Activated T-cell treated with anti-CD3 and anti-CD28 coated beads, Interleukin-2, amount 50 U/mL, for 72 hours (primary cell): Measurements from ENCODE around the gene KDM4C. TPM values are rescaled to one million over a fixed set of nuclear protein-coding genes. Genes with fewer than 3 reads are reported as not detected.
A peak's percentile ranks its signal among the peaks of the same experiment; 100 is the strongest.

Experiments
- ATAC-seq, 2 donors: fragments of 150-1000 bp; cut with Tn5 transposase; replicated peaks in 1 of 2; 2 replicates each; pipeline ENCODE4 v1.10.0; 2021; ENCODE audit warnings: moderate library complexity in 2 of 2, mild to moderate bottlenecking in 1 of 2
- DNase-seq, 2 donors: peaks; one replicate each; pipeline ENCODE4 v3.0.0; 2021 to 2022; ENCODE audit warnings: mixed read lengths in 1 of 2
- H3K27ac Mint-ChIP-seq: one replicate; pipeline ENCODE4 v1.8.0; 2022; ENCODE audit warnings: mild to moderate bottlenecking, moderate library complexity, mixed read lengths
- H3K27me3 Mint-ChIP-seq: one replicate; pipeline ENCODE4 v1.8.0; 2022; ENCODE audit warnings: low read depth, mixed read lengths
- H3K36me3 Mint-ChIP-seq, 2 donors: one replicate each; pipeline ENCODE4 v1.8.0; 2022; ENCODE audit warnings: mixed read lengths in 2 of 2, mild to moderate bottlenecking in 1 of 2; ENCODE audit not compliant: insufficient read depth in 2 of 2
- H3K4me1 Mint-ChIP-seq: one replicate; pipeline ENCODE4 v1.8.0; 2022; ENCODE audit warnings: low read depth, mixed read lengths
- H3K4me3 Mint-ChIP-seq, 2 donors: one replicate each; pipeline ENCODE4 v1.8.0; 2022; ENCODE audit warnings: mild to moderate bottlenecking in 2 of 2, mixed read lengths in 2 of 2, moderate library complexity in 2 of 2
- H3K9me3 Mint-ChIP-seq, 2 donors: one replicate each; pipeline ENCODE4 v1.8.0; 2022; ENCODE audit warnings: mixed read lengths in 2 of 2
- total RNA-seq, 2 donors: library from RNA; stranded (reverse); gene quantifications; one replicate each; pipeline ENCODE4 v1.2.3, GENCODE V29; 2022

The KDM4C gene
- total RNA-seq, 2 donors from 2014 or later, result 42.9 to 46.7 TPM

- Mint-ChIP-seq H3K4me3 (no peak overlapping the region), H3K36me3 (peaks cover 4 to 14% of the 10 kb centered on the region in 2 donors), H3K27ac (no peak overlapping the region), H3K27me3 (no peaks in the 10 kb centered on the region), H3K9me3 (peaks cover 0 to 2% of the 10 kb centered on the region in 2 donors), H3K4me1 (no peaks in the 10 kb centered on the region)
- no peak for DNase-seq
- ATAC-seq, result no peak
Measured at GRCh38 chr9:7111413-7111812, 353.6 kb downstream of the KDM4C start.

DNA sequence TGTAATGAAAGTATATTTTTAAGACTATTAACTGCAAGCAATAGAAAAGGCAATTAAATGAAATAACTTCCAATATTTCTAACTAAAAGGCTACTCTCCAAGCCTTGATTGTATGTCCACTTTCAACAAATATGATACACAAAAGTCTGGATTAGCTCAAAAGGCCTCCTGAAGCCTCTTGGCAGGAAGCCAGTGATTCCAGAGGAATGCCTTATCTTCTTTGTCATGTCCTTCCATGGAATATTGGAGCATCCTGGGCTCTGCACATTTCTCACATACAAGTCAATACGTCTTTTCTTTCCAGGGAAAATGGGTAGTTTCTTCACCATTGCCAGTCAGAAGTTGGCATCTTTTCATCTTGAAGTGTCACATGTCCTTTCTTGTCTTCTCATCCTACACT lies 357.8 kb downstream of the KDM4C start:
- no peak for ATAC-seq
- no peaks in the 10 kb centered on the region for H3K27me3 Mint-ChIP-seq

DNA sequence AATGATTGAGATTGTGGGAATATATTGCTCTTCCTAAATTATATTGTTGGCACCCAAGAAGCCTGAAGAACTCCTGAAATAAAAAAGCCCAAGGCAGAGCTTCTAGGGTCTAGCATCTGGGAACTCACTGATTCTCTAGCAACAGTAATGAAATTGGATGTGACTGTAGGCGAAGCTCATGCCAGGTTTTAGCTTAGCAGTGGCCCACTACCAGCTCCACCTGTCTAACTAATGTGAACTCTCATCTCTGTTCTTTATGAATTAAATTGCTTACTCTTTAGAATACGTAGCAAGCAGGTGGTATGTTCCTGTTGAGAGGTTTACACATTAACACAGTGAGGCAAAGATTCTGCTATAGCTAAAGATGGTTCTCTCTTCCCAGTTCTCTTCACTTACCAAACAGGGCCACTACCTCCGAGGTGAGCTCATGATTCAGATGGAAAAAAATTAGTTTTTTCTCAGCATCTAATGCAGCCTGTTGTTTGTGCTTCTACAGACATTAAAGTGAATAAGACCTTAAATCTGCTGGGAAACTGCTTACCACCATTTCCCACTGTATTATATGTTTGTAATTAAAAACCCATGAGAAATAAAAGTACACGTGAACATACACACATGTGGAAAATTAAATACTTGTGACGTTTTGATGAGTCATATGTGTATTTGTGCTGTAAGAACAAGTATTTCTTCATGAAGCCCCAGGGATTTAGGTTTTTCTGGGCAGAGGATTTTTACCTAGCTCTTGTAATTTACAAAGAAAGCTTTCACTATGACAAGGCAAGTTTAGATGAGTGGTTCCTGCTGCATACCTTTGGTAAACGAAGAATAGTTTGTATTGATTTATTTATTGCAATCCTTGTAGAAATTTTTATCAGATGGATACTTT lies 360.1 kb downstream of the KDM4C start:
- no peaks in the 10 kb centered on the region for H3K27me3 Mint-ChIP-seq
- peak in 1 of 2 donors; percentile 38 for ATAC-seq

More for the DNA sequence above, 357.8 kb downstream of the KDM4C start:
- Mint-ChIP-seq H3K4me3 (no peak overlapping the region), H3K27ac (no peak overlapping the region), H3K4me1 (no peaks in the 10 kb centered on the region), H3K36me3 (peaks cover 1 to 7% of the 10 kb centered on the region in 2 donors), H3K9me3 (no peaks in the 10 kb centered on the region)
- DNase-seq, result no peak

GRCh38 chr9:7118633-7119032 lies 360.9 kb downstream of the KDM4C start:
- Mint-ChIP-seq H3K36me3 (peaks cover 3 to 7% of the 10 kb centered on the region in 2 donors), H3K27ac (no peak overlapping the region)
- ATAC-seq, result no peak

More for the DNA sequence above, 360.1 kb downstream of the KDM4C start:
- Mint-ChIP-seq H3K4me1 (no peaks in the 10 kb centered on the region), H3K9me3 (no peaks in the 10 kb centered on the region), H3K27ac (no peak overlapping the region), H3K36me3 (peaks cover 3 to 4% of the 10 kb centered on the region in 2 donors), H3K4me3 (no peak overlapping the region)
- no peak for DNase-seq

DNA sequence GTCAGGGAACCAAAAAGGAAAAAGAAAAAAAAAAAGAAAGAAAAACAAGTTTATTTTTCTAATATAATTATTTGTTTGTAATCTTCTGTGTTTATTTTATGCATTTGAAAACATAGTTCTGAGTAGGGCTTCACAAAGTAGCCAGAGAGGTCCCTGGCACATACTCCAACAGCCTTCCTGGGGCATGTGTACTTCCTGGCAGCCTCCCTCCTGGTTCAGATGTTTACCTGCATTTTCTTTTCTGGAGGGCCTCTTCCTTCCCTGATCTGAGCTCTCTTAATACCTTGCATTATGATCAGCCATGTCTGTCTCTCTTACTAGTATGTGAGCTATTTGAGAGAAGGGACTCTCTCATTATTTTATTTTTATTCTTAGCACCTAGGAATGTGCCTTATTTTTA lies 361.8 kb downstream of the KDM4C start:
- ATAC-seq (no peak), DNase-seq (no peak)
- Mint-ChIP-seq H3K9me3 (no peaks in the 10 kb centered on the region), H3K27ac (peak overlapping the region; percentile 64), H3K4me1 (no peaks in the 10 kb centered on the region), H3K36me3 (peaks cover 3 to 7% of the 10 kb centered on the region in 2 donors), H3K27me3 (no peaks in the 10 kb centered on the region), H3K4me3 (no peak overlapping the region)

More at GRCh38 chr9:7118633-7119032, 360.9 kb downstream of the KDM4C start:
- Mint-ChIP-seq H3K9me3 (no peaks in the 10 kb centered on the region), H3K4me3 (no peak overlapping the region), H3K27me3 (no peaks in the 10 kb centered on the region), H3K4me1 (no peaks in the 10 kb centered on the region)
- DNase-seq, result no peak

- Mint-ChIP-seq H3K27me3 (no peaks in the 10 kb centered on the region), H3K4me3 (no peak overlapping the region), H3K4me1 (peaks cover 6% of the 10 kb centered on the region), H3K9me3 (no peaks in the 10 kb centered on the region), H3K36me3 (peaks cover 6% of the 10 kb centered on the region in 2 donors), H3K27ac (no peak overlapping the region)
- ATAC-seq (peak in 1 of 2 donors; percentile 33), DNase-seq (no peak)
Measured at GRCh38 chr9:7121055-7121454, 363.3 kb downstream of the KDM4C start.

- ATAC-seq (no peak), DNase-seq (no peak)
- Mint-ChIP-seq H3K4me3 (no peak overlapping the region), H3K36me3 (peaks cover 6 to 7% of the 10 kb centered on the region in 2 donors), H3K27me3 (no peaks in the 10 kb centered on the region), H3K27ac (peak overlapping the region; percentile 30), H3K9me3 (no peaks in the 10 kb centered on the region), H3K4me1 (peaks cover 6% of the 10 kb centered on the region)
Measured at GRCh38 chr9:7121664-7122063, 363.9 kb downstream of the KDM4C start.

DNA sequence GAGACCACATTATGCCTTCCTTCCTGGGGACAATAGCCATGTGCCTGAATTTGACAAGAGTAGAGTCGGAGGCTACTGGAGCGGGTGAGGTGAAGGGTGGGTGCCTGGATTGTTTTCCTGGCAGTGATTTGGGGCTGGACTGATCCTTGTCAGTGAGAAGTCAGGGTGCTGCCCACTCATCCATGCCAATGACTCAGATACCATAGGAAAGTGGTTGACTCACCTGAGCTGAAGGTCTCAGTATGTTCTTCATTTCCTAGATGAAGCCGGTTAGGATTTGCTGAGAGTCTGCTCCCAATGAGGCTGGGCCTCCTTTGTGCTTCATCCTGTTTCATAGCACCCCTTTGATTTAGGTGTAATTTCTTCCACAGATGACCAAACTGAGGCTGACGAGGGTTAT lies 366.0 kb downstream of the KDM4C start:
- ATAC-seq, result peak in 1 of 2 donors; percentile 23
- Mint-ChIP-seq H3K9me3 (no peaks in the 10 kb centered on the region), H3K27ac (no peak overlapping the region), H3K27me3 (no peaks in the 10 kb centered on the region), H3K4me3 (no peak overlapping the region), H3K4me1 (peaks cover 6% of the 10 kb centered on the region), H3K36me3 (peaks cover 7 to 8% of the 10 kb centered on the region in 2 donors)
- DNase-seq, result no peak

- H3K27me3 Mint-ChIP-seq, result no peaks in the 10 kb centered on the region
- peaks cover 7 to 16% of the 10 kb centered on the region in 2 donors for H3K36me3 Mint-ChIP-seq
- H3K4me3 Mint-ChIP-seq, result no peak overlapping the region
- H3K27ac Mint-ChIP-seq, result peak overlapping the region; percentile 12
- DNase-seq (no peak), ATAC-seq (peak; percentile 47 to 71)
- no peaks in the 10 kb centered on the region for H3K9me3 Mint-ChIP-seq
- H3K4me1 Mint-ChIP-seq, result peaks cover 6% of the 10 kb centered on the region
Measured at GRCh38 chr9:7125231-7125630, 367.5 kb downstream of the KDM4C start.

DNA sequence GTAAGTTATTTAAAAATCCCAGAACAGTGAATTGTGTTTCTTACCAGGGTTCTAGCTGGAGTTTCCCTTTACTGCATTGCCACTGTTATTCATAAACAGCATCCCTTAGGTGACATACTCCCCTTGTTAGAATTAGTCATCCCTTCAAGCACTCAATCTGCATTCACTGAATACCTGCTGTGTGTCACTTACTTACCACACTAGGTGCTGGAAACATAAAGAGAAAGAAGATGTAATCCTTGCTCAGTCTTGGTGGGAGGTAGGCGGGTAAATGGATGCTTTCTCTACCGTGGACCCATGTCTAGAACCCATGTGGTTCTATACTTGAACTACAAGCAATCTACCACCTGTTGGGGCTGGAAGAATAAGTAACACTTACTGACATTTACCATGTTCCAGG lies 371.6 kb downstream of the KDM4C start:
- Mint-ChIP-seq H3K27ac (peak overlapping the region; percentile 12), H3K4me1 (peaks cover 11% of the 10 kb centered on the region), H3K9me3 (no peaks in the 10 kb centered on the region), H3K27me3 (no peaks in the 10 kb centered on the region), H3K4me3 (no peak overlapping the region), H3K36me3 (peaks cover 6 to 14% of the 10 kb centered on the region in 2 donors)
- ATAC-seq (peak in 1 of 2 donors; percentile 68), DNase-seq (no peak)

DNA sequence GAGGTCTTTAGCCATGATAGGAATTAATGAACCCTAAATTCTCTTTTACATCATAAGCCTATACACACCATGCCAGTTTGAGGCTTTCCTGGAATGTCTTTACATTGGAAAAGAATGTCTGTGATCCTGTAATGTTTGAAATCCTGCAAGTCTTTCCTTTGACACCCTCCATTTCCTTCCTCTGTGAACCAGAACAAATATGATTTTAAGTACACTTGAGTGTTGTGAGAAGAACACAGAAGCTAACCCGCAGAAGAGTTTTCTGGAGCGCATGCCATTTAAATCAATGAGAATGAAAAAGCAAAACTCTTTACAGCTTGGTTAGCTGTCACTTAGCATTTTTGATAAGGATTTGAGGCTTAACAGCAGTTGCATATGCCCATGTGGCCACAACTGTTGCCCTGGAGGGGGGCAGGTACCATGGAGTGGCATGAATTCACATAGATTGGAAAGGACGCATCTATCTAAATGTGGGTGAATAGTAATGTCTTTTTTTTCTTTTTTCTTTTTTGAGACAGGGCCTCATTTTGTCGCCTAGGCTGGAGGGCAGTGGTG lies 372.6 kb downstream of the KDM4C start:
- Mint-ChIP-seq H3K4me3 (no peak overlapping the region), H3K9me3 (no peaks in the 10 kb centered on the region), H3K4me1 (peaks cover 5% of the 10 kb centered on the region), H3K27me3 (no peaks in the 10 kb centered on the region), H3K36me3 (peaks cover 4 to 14% of the 10 kb centered on the region in 2 donors), H3K27ac (no peak overlapping the region)
- ATAC-seq, result no peak
- DNase-seq, result no peak

- Mint-ChIP-seq H3K27me3 (no peaks in the 10 kb centered on the region), H3K27ac (no peak overlapping the region), H3K4me1 (peaks cover 5% of the 10 kb centered on the region), H3K9me3 (no peaks in the 10 kb centered on the region), H3K4me3 (no peak overlapping the region), H3K36me3 (peaks cover 5 to 16% of the 10 kb centered on the region in 2 donors)
- ATAC-seq, result no peak
- no peak for DNase-seq
Measured at GRCh38 chr9:7132605-7133004, 374.8 kb downstream of the KDM4C start.

- no peak for DNase-seq
- ATAC-seq, result no peak
- Mint-ChIP-seq H3K4me1 (peaks cover 5% of the 10 kb centered on the region), H3K4me3 (no peak overlapping the region), H3K27ac (no peak overlapping the region), H3K9me3 (no peaks in the 10 kb centered on the region), H3K27me3 (no peaks in the 10 kb centered on the region), H3K36me3 (peaks cover 6 to 10% of the 10 kb centered on the region in 2 donors)
Measured at GRCh38 chr9:7135735-7136134, 378.0 kb downstream of the KDM4C start.
